Right lobe of liver (tissue), 6 donors: ENCODE data around the gene CHTF8. TPM values are rescaled to one million over a fixed set of nuclear protein-coding genes. Genes with fewer than 3 reads are reported as not detected.
A peak's percentile ranks its signal among the peaks of the same experiment; 100 is the strongest.

Experiments used
- ATAC-seq, 4 donors: fragments of 200-7000 bp; cut with Tn5 transposase; one replicate each; pipeline ENCODE4 v1.9.1; 2020; ENCODE audit warnings: mild to moderate bottlenecking in 4 of 4, moderate library complexity in 4 of 4
- DNase-seq, 3 donors: peaks; one replicate each; pipeline ENCODE4 v3.0.0-alpha.2; 2020
- H3K27ac ChIP-seq, 3 donors: fragments of 200-600 bp; one replicate each; pipeline ENCODE4 v1.8.0; 2022
- H3K27me3 ChIP-seq, 2 donors: fragments of 200-600 bp; one replicate each; pipeline ENCODE4 v1.8.0; 2022
- H3K36me3 ChIP-seq, 4 donors: fragments of 200-600 bp; sonication (generic) in 1 of 4; one replicate each; pipeline versions ENCODE4 v1.5.1 to v1.8.0; 2017 to 2022; ENCODE audit warnings: control low read depth in 1 of 4
- H3K4me1 ChIP-seq, 4 donors: fragments of 200-600 bp; sonication (generic) in 1 of 4; one replicate each; pipeline versions ENCODE4 v1.5.1 to v1.8.0; 2017 to 2022; ENCODE audit warnings: control low read depth in 1 of 4
- H3K4me3 ChIP-seq, 3 donors: fragments of 200-600 bp; one replicate each; pipeline ENCODE4 v1.8.0; 2022
- H3K9me3 ChIP-seq, 4 donors: fragments of 200-600 bp; sonication (generic) in 1 of 4; one replicate each; pipeline versions ENCODE4 v1.5.1 to v1.8.0; 2017 to 2022; ENCODE audit warnings: control low read depth in 1 of 4
- POLR2A ChIP-seq: fragments of 450-650 bp; IDR thresholded peaks from one replicate; pipeline ENCODE4 v1.6.1; 2017; ENCODE audit warnings: antibody characterized with exemption, mild to moderate bottlenecking
- whole genome bisulfite sequencing: methylation state at CpG from one replicate; pipeline ENCODE4 v1.1.6; 2018; ENCODE audit warnings: low coverage, low lambda C conversion rate; ENCODE audit not compliant: insufficient coverage; ENCODE audit errors: missing lambda C conversion rate; 5-methylcytosine and 5-hydroxymethylcytosine counted together
- intact Hi-C, 2 donors: fragments of 100-400 bp; cut with DNase I; formaldehyde crosslinking; loops; one replicate each; pipeline versions ENCODE4 v1.11.2 to v1.14.1; 2022
- total RNA-seq, 6 experiments: library from RNA; depleted of rRNA in 2 of 6; stranded (reverse); fragments of >200 nt in 2 of 6; fragmentation: NEBNext Ultra II Directional in 3 of 6; extraction: Animal tissue kit (Norgen Biotek cat#: 25700) in 3 of 6; gene quantifications; one replicate each; pipeline versions ENCODE4 v1.1.0 to v1.2.4, GENCODE V29; 2016 to 2023
- TF ChIP-seq, protein P1 (sequence below), 4 donors: fragments of 200-600 bp in 3 of 4; fragments of 450-650 bp in 1 of 4; IDR thresholded peaks; one replicate each; pipeline versions ENCODE4 v1.5.1 to v1.8.0; 2016 to 2022; ENCODE audit warnings: antibody characterized with exemption in 4 of 4, mild to moderate bottlenecking in 2 of 4
- donor health status: DM: no; HTN: yes; CAD: no.
- donor health status: DM: no; HTN: no; CAD: no.
- donor health status: DM: no; HTN: no; CAD: no.
- donor health status: DM: no; HTN: yes; CAD: no.
- donor health status: DM: no; HTN: yes; CAD: no.

CHTF8 gene
- total RNA-seq, 6 experiments from 2014 or later = 56.6 to 78.3 (median 65.4) TPM

DNA sequence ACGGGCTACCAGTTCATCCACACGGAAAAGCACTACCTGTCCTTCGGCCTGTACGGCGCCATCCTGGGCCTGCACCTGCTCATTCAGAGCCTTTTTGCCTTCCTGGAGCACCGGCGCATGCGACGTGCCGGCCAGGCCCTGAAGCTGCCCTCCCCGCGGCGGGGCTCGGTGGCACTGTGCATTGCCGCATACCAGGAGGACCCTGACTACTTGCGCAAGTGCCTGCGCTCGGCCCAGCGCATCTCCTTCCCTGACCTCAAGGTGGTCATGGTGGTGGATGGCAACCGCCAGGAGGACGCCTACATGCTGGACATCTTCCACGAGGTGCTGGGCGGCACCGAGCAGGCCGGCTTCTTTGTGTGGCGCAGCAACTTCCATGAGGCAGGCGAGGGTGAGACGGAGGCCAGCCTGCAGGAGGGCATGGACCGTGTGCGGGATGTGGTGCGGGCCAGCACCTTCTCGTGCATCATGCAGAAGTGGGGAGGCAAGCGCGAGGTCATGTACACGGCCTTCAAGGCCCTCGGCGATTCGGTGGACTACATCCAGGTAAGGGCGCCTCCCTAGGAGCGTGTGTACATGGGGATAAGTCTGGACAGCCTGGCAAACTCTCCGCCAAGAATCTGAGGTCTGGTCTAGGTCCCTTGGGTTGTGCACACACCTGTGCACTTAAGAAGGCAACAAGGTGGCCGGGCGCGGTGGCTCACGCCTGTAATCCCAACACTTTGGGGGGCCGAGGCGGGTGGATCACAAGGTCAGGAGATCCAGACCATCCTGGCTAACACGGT is 22.7 kb downstream of the CHTF8 start:
- Histone ChIP-seq H3K27me3 (no peaks in the 10 kb centered on the region), H3K9me3 (no peaks in the 10 kb centered on the region), H3K36me3 (no peaks in the 10 kb centered on the region), H3K27ac (no peak overlapping the region), H3K4me3 (no peak overlapping the region), H3K4me1 (peaks cover 0 to 21% (median 6%) of the 10 kb centered on the region in 4 donors)
- intact Hi-C loops = loop anchor here (10.0 kb wide), 3 partner anchors 65 to 265 kb away; partner anchors contain the start of gene TANGO6 (in 1 of the 2)
- peak in 1 of 3 donors; percentile 38 for DNase-seq
- no peak for ATAC-seq
- TF ChIP-seq, protein P1, sequence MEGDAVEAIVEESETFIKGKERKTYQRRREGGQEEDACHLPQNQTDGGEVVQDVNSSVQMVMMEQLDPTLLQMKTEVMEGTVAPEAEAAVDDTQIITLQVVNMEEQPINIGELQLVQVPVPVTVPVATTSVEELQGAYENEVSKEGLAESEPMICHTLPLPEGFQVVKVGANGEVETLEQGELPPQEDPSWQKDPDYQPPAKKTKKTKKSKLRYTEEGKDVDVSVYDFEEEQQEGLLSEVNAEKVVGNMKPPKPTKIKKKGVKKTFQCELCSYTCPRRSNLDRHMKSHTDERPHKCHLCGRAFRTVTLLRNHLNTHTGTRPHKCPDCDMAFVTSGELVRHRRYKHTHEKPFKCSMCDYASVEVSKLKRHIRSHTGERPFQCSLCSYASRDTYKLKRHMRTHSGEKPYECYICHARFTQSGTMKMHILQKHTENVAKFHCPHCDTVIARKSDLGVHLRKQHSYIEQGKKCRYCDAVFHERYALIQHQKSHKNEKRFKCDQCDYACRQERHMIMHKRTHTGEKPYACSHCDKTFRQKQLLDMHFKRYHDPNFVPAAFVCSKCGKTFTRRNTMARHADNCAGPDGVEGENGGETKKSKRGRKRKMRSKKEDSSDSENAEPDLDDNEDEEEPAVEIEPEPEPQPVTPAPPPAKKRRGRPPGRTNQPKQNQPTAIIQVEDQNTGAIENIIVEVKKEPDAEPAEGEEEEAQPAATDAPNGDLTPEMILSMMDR (IDR thresholded peaks at IDR 0.05) = no peak
- no peak for TF ChIP-seq POLR2A
- WGBS = 80% methylated on average over 3 of the region's 48 CpGs

DNA sequence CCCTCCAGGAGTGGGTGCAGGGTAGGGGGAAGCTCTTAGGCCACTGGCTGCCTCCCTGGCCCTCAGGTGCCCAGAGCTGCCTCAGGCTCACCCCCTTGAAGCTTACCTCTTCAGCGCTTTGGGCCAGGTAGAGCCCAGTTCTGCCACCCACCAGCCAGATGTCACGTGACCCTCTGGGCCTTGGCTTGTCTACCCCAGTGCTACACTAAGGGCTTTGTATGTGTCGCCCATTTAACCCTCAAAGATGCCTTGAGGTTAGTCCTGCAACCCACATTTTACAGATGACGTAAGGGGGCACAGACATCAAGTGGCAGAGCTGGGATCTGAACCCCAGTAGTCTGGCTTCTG is 23.5 kb downstream of the CHTF8 start:
- H3K36me3 ChIP-seq = no peaks in the 10 kb centered on the region
- TF ChIP-seq, protein P1 (IDR thresholded peaks at IDR 0.05) = no peak
- TF ChIP-seq POLR2A = no peak
- no peaks in the 10 kb centered on the region for H3K27me3 ChIP-seq
- no peaks in the 10 kb centered on the region for H3K9me3 ChIP-seq
- no peak overlapping the region for H3K27ac ChIP-seq
- ATAC-seq (no peak), DNase-seq (no peak)
- 90% methylated on average over 2 of the region's 4 CpGs for WGBS
- intact Hi-C loops = loop anchor here (10.0 kb wide), 2 partner anchors 64 to 204 kb away; no protein-coding TSS in a partner anchor
- H3K4me1 ChIP-seq = peaks cover 0 to 21% (median 6%) of the 10 kb centered on the region in 4 donors
- H3K4me3 ChIP-seq = no peak overlapping the region

DNA sequence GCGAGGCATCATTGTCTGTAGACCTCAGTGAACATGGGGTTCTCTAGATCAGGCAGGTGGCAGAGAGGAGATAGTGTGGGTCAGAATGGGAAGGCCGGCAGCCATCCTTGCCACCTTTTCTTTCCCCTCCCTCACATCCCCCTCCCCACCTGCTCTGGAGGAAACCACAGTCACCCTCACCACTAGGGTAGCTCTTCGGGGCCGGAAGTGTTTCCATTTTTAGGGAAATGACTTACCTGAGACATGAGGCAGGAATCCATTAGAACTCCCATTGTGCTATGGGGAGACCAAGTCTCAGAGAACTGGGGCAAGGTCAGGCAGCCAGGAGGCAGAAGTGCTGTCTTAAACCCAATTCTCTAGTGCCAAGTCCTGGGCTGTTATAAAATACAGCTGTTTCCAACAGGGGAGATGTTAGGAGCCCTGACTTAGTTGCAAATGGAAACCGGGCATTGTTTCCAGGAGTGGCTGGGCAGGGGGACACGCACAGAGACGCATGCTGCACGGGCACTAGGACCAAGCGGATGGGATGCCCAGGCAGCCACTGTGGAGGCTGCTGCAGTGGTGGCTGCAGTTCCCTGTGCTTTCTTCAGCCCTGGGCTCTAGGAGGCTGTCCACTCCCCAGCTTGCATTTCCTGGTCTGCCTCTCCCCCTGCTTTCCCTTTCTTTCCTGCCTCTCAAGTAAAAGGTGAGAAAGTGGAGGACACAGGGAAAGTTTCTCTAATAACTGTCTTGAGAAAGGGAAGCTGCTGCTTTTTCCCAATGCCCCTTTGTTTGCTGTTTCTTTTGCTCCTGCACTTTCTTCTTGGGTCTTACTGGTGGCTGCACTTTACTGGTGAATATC is 24.1 kb downstream of the CHTF8 start:
- Histone ChIP-seq H3K4me3 (no peak overlapping the region), H3K27ac (no peak overlapping the region), H3K36me3 (no peaks in the 10 kb centered on the region), H3K9me3 (no peaks in the 10 kb centered on the region), H3K27me3 (no peaks in the 10 kb centered on the region), H3K4me1 (peaks cover 0 to 21% (median 6%) of the 10 kb centered on the region in 4 donors)
- intact Hi-C loops = loop anchor here (10.0 kb wide), 2 partner anchors 63 to 203 kb away; no protein-coding TSS in a partner anchor
- DNase-seq = no peak
- WGBS = 82% methylated on average over 2 of the region's 9 CpGs
- ATAC-seq = no peak
- no peak for TF ChIP-seq POLR2A
- TF ChIP-seq, protein P1 (IDR thresholded peaks at IDR 0.05) = no peak

DNA sequence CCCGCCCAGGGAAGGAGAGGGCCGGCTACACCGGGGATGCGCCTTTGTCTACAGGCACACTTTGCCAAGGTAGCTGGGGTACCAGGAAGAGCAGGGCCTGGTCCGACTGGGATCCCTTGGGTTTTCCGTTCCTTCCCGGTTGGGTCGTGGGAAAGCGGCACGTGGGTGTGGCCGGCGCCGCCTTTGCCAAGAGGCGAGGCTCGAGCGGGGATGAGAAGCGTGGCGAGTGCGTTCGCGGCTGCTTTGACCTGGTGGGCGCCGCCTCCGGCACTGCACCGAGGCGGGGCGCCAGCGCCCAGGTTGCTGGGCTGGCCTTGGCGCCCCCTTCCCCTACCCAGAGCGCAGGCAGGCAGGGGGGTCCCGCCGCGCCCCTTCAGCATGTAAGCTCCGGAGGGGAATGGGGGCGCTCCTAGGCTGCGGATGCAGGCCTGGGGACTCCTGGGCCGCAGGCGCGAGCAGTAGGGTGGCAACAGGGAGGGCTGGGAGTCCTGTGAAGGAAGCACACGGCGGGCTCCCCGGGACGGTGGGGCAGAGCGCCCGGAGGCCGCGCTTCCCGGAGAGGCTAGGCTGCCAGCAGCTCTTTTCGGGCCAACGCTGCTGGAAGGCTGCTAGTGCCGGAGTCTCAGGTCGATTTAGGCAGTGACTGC is 24.9 kb downstream of the CHTF8 start:
- peak overlapping the region; percentile 1 to 55 (median 9) for H3K4me3 ChIP-seq
- intact Hi-C loops = loop anchor here (10.0 kb wide), 2 partner anchors 63 to 203 kb away; no protein-coding TSS in a partner anchor
- H3K9me3 ChIP-seq = no peaks in the 10 kb centered on the region
- DNase-seq (peak in 2 of 3 donors; percentile 43 to 50), ATAC-seq (peak; percentile 4 to 29 (median 22))
- 3% methylated on average over 6 of the region's 52 CpGs for WGBS
- H3K36me3 ChIP-seq = no peaks in the 10 kb centered on the region
- H3K27me3 ChIP-seq = no peaks in the 10 kb centered on the region
- H3K4me1 ChIP-seq = peaks cover 0 to 21% (median 6%) of the 10 kb centered on the region in 4 donors
- H3K27ac ChIP-seq = no peak overlapping the region
- TF ChIP-seq, protein P1 (IDR thresholded peaks at IDR 0.05) = no peak
- TF ChIP-seq POLR2A = no peak
